GM21723 (cell line): Measurements from ENCODE around the gene TBC1D25.

Experiments used
- ATAC-seq: cut with Tn5 transposase; IDR thresholded peaks from one replicate; pipeline ENCODE4 v1.9.1; 2021; ENCODE audit warnings: mild to moderate bottlenecking, moderate library complexity; ENCODE audit not compliant: unreplicated experiment

TBC1D25 gene, protein sequence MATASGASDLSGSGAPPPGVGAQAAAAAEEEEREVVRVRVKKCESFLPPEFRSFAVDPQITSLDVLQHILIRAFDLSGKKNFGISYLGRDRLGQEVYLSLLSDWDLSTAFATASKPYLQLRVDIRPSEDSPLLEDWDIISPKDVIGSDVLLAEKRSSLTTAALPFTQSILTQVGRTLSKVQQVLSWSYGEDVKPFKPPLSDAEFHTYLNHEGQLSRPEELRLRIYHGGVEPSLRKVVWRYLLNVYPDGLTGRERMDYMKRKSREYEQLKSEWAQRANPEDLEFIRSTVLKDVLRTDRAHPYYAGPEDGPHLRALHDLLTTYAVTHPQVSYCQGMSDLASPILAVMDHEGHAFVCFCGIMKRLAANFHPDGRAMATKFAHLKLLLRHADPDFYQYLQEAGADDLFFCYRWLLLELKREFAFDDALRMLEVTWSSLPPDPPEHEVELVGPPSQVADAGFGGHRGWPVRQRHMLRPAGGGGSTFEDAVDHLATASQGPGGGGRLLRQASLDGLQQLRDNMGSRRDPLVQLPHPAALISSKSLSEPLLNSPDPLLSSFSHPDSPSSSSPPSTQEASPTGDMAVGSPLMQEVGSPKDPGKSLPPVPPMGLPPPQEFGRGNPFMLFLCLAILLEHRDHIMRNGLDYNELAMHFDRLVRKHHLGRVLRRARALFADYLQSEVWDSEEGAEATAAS

DNA sequence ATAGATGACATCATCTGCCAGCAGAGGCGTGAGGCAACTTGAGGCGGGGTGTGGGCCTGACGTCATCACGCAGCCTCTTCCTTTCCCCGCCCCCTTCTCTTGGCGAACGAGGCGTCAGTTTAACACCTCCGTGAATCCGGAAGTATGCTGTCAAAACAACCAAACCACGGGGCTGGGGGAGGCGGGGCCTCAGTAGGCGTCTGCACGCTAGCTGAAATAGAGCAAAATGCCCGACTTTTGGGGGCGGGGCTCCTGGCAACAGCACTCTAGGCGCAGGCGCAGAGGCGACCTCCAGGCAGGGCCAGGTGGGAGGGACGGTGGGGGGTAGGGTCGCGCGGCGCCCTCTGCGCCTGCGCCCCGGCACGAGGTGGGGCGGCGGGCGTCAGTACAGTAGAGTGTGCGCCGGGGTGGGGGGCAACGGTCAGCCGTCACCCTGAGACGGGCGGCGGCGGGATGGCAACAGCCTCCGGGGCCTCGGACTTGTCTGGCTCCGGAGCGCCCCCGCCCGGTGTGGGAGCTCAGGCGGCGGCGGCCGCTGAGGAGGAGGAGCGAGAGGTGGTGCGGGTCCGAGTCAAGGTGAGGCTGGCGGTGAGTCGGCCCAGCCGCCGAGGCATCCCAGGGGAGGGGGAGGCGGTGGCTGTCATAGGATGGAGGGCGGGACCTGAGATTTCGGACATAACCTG is at the start of gene TBC1D25:
Gene TBC1D25, plus strand, starts transcription at position 370 of the 683 bp plus-strand sequence. Its CDS starts 84 bp downstream, at position 454.
- ATAC-seq = peak; percentile 74

GRCh38 chrX:48489892-48490291 is 49.6 kb upstream of the TBC1D25 start:
- no peak for ATAC-seq

GRCh38 chrX:48490661-48491060 is 48.9 kb upstream of the TBC1D25 start:
- no peak for ATAC-seq

- no peak for ATAC-seq
Measured at GRCh38 chrX:48491809-48492208, 47.7 kb upstream of the TBC1D25 start.

- ATAC-seq = no peak
Measured at GRCh38 chrX:48492293-48492910, 47.1 kb upstream of the TBC1D25 start.

GRCh38 chrX:48493890-48494364 is 45.6 kb upstream of the TBC1D25 start:
- ATAC-seq = no peak

- no peak for ATAC-seq
Measured at GRCh38 chrX:48496660-48497059, 42.9 kb upstream of the TBC1D25 start.

- ATAC-seq = no peak
Measured at GRCh38 chrX:48497871-48498270, 41.6 kb upstream of the TBC1D25 start.

DNA sequence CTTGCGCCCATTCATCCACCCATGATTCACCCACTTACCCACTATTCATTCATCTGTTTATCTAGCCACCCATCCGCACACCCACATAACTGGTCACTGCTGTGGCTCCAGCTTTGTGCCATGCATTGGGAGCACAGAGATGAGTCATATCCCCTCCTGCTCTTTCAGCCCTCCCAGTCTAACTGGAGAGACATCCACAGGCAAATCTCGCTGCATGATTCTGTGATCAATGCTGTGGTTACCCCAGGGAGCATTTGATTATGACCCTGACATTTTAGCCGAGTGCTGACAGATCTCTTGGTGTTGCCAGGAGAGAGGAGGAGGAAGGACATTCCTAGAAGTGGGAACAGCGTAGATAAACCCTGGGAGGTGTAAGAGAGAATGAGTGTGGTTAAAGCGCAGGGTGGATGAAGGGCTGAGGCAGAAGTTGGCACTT is 41.1 kb upstream of the TBC1D25 start:
- no peak for ATAC-seq

DNA sequence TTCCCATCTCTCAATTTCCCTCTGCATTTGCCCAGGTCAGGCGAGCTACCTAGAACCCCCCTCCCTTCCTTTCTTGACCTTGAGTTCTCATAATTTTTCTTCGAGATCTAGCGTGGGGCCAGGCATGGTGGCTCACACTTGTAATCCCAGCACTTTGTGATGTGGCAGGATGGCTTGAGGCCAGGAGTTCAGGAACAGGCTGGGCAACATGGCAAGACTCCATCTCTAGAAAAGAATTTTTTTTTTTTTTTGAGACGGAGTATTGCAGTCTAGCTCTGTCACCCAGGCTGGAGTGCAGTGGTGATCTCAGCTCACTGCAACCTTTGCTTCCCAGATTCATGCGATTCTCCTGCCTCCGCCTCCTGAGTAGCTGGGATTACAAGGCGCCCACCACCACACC is 35.3 kb upstream of the TBC1D25 start:
- ATAC-seq = no peak

DNA sequence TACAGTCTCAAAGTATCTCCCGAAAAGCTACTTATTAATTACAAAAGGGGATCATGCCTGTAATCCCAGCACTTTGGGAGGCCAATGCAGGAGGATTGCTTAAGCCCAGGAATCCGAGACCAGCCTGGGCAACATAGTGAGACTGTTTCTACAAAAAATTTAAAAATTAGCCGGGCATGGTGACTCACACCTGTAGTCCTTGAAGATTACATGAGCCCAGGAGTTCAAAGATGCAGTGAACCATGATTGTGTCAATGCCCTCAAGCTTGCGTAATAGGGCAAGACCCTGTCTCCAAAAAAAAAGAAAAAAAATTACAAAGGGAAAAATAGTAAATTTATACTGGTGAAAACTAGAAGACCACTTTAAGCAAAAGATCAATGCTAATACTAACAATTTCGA is 34.0 kb upstream of the TBC1D25 start:
- no peak for ATAC-seq

- ATAC-seq = no peak
Measured at GRCh38 chrX:48507246-48507645, 32.3 kb upstream of the TBC1D25 start.

- peak; percentile 86 for ATAC-seq
Measured at GRCh38 chrX:48508400-48509244, 30.9 kb upstream of the TBC1D25 start, which contains the start of gene PORCN. TSS of gene PORCN (plus strand) at chrX:48508992. CDS start at chrX:48509821, 829 bp downstream.

- no peak for ATAC-seq
Measured at GRCh38 chrX:48509245-48509590, 30.3 kb upstream of the TBC1D25 start.

GRCh38 chrX:48509619-48510018 is 29.9 kb upstream of the TBC1D25 start:
- no peak for ATAC-seq

GRCh38 chrX:48511560-48511959 is 28.0 kb upstream of the TBC1D25 start:
- ATAC-seq = no peak

DNA sequence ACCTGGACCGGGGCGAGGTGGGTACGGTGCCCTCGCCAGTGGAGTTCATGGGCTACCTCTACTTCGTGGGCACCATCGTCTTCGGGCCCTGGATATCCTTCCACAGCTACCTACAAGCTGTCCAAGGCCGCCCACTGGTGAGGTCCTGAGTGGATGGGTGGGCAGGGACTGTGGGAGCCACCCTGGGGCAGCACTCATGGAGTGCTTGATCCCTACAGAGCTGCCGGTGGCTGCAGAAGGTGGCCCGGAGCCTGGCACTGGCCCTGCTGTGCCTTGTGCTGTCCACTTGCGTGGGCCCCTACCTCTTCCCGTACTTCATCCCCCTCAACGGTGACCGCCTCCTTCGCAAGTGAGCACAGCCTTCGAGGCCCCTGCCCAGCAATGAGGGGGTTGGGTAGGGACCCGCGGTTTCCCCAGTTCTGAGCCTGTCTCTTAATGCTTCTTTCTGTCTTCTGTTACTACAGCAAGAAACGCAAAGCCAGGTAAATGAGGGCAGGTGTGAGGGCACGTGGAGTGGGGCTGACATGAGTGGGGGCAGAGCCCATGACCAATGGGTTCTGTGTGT is 27.1 kb upstream of the TBC1D25 start:
- no peak for ATAC-seq

- ATAC-seq = no peak
Measured at GRCh38 chrX:48513670-48514069, 25.8 kb upstream of the TBC1D25 start.

GRCh38 chrX:48514126-48514806 is 25.2 kb upstream of the TBC1D25 start:
- no peak for ATAC-seq
